GM18520 (cell line): ENCODE measurements around the gene ERICH6B.
"Not testable (repeated sequence)": the region's sequence is repeated elsewhere in the genome, so short reads cannot be mapped to it uniquely, and the experiment has no call there.

Source experiments
- ATAC-seq: cut with Tn5 transposase; IDR thresholded peaks from one replicate; pipeline ENCODE4 v1.9.1; 2021; ENCODE audit not compliant: unreplicated experiment

The ERICH6B gene

GRCh38 chr13:45615501-45616101 is at the start of gene ERICH6B:
ERICH6B (minus strand) TSS chr13:45615739; CDS start chr13:45597005, 18,734 bp downstream.
- no peak for ATAC-seq

GRCh38 chr13:45662903-45663302 is 47.4 kb upstream of the ERICH6B start:
- ATAC-seq: not testable (repeated sequence)

GRCh38 chr13:45662162-45662561 is 46.6 kb upstream of the ERICH6B start:
- no peak for ATAC-seq

GRCh38 chr13:45660458-45660857 is 44.9 kb upstream of the ERICH6B start:
- not testable (repeated sequence) for ATAC-seq

- ATAC-seq: no peak
These were observed 44.0 kb upstream of the ERICH6B start for GRCh38 chr13:45659536-45659935.

GRCh38 chr13:45658586-45659235 is 43.2 kb upstream of the ERICH6B start:
- ATAC-seq: no peak

GRCh38 chr13:45654633-45655349 is 39.3 kb upstream of the ERICH6B start:
- no peak for ATAC-seq

GRCh38 chr13:45645263-45645662 is 29.7 kb upstream of the ERICH6B start:
- ATAC-seq: not testable (repeated sequence)

GRCh38 chr13:45642159-45642558 is 26.6 kb upstream of the ERICH6B start:
- not testable (repeated sequence) for ATAC-seq

- ATAC-seq: not testable (repeated sequence)
These were observed 19.8 kb upstream of the ERICH6B start for GRCh38 chr13:45635291-45635690.

- no peak for ATAC-seq
These were observed 15.3 kb upstream of the ERICH6B start for GRCh38 chr13:45630791-45631190.

- ATAC-seq: no peak
These were observed 14.4 kb upstream of the ERICH6B start for GRCh38 chr13:45629940-45630339.

GRCh38 chr13:45628094-45628493 is 12.6 kb upstream of the ERICH6B start:
- no peak for ATAC-seq

- ATAC-seq: no peak
These were observed 12.1 kb upstream of the ERICH6B start for GRCh38 chr13:45627656-45628055.

GRCh38 chr13:45626731-45627374 is 11.3 kb upstream of the ERICH6B start:
- no peak for ATAC-seq

- ATAC-seq: no peak
These were observed 8.1 kb upstream of the ERICH6B start for GRCh38 chr13:45623516-45624090.

GRCh38 chr13:45621950-45622349 is 6.4 kb upstream of the ERICH6B start:
- no peak for ATAC-seq

- no peak for ATAC-seq
These were observed 7.6 kb downstream of the ERICH6B start for GRCh38 chr13:45607931-45608330.

GRCh38 chr13:45604892-45605291 is 10.6 kb downstream of the ERICH6B start:
- ATAC-seq: no peak

GRCh38 chr13:45603338-45603737 is 12.2 kb downstream of the ERICH6B start:
- no peak for ATAC-seq
